HepG2 (cell line): ENCODE data around the gene ZBTB8OS. TPM values are rescaled to one million over a fixed set of nuclear protein-coding genes. Genes with fewer than 3 reads are reported as not detected.

Experiments used
- ATAC-seq: fragments of 200-7000 bp; cut with Tn5 transposase; 3 replicates; pipeline ENCODE4 v1.9.1; 2020; ENCODE audit warnings: mild to moderate bottlenecking, moderate library complexity
- BruUV-seq: library from RNA; stranded (reverse); fragments of 400-500 nt; replicated peaks from 2 replicates; lab custom pipeline; 2021; lab: Mats Ljungman, UMichigan
- CTCF ChIA-PET: fragments of 300-600 bp; formaldehyde crosslinking; extraction: SDS; loops from one replicate; lab custom pipeline; 2021; ENCODE audit warnings: low total read pairs, inconsistent platforms, low intra/inter-chr PET ratio; lab: Yijun Ruan, JAX
- POLR2A ChIA-PET: fragments of 350-600 bp; sonication (Branson Sonifier 250); formaldehyde crosslinking; loops from one replicate; lab custom pipeline; 2020; ENCODE audit warnings: antibody characterized with exemption, inconsistent platforms; lab: Yijun Ruan, JAX
- DNase-seq: peaks from one replicate; pipeline ENCODE4 v3.0.0-alpha.2; 2015; ENCODE audit warnings: low spot score
- FAIRE-seq: peaks from 3 replicates; lab custom pipeline; 2011; peaks lifted over from hg19 to GRCh38; lab: Jason Lieb, UNC
- H2AFZ ChIP-seq: one replicate; pipeline ENCODE4 v1.6.1; 2011; ENCODE audit warnings: low read length, inconsistent platforms
- H3K27ac ChIP-seq: fragments of 300-600 bp; 3 replicates; pipeline ENCODE4 v1.8.0; 2011; ENCODE audit warnings: mixed run types, mild to moderate bottlenecking, mixed read lengths, low read length, inconsistent platforms; ENCODE audit not compliant: insufficient read depth; ENCODE audit errors: extremely low read length
- H3K27me3 ChIP-seq, 2 experiments: fragments of 200-600 bp in 1 of 2; 2 replicates in 1 of 2; 3 replicates in 1 of 2; pipeline versions ENCODE4 v1.6.0 to v1.8.0; 2011; ENCODE audit warnings: low read length in 2 of 2, mild to moderate bottlenecking in 2 of 2, moderate library complexity in 2 of 2, inconsistent platforms in 1 of 2; ENCODE audit not compliant: insufficient read depth in 2 of 2, control insufficient read depth in 1 of 2
- H3K36me3 ChIP-seq, 2 experiments: fragments of 200-600 bp in 1 of 2; replicated peaks in 1 of 2; 2 replicates in 1 of 2; 3 replicates in 1 of 2; pipeline versions ENCODE4 v1.5.1 to v1.8.0; 2011; ENCODE audit warnings: low read length in 2 of 2, inconsistent platforms in 1 of 2; ENCODE audit not compliant: insufficient read depth in 2 of 2, control insufficient read depth in 1 of 2
- H3K4me1 ChIP-seq: 2 replicates; pipeline ENCODE4 v1.5.1; 2012; ENCODE audit warnings: low read length, inconsistent platforms; ENCODE audit not compliant: insufficient read depth
- H3K4me2 ChIP-seq: 2 replicates; pipeline ENCODE4 v1.6.0; 2011; ENCODE audit warnings: low read depth, low read length, inconsistent platforms
- H3K4me3 ChIP-seq, 3 experiments: fragments of 200-600 bp in 1 of 3; sonication (generic), shearing (Covaris generic) in 1 of 3; replicated peaks in 1 of 3; 2 replicates each; pipeline ENCODE4 v1.5.1; 2011 to 2016; ENCODE audit warnings: low read length in 3 of 3, inconsistent platforms in 2 of 3, low read depth in 2 of 3, mild to moderate bottlenecking in 2 of 3, control low read depth in 1 of 3, mixed read lengths in 1 of 3; ENCODE audit not compliant: insufficient read depth in 1 of 3
- H3K79me2 ChIP-seq: one replicate; pipeline ENCODE4 v1.6.1; 2011; ENCODE audit warnings: low read length, inconsistent platforms; ENCODE audit not compliant: insufficient read depth
- H3K9ac ChIP-seq: 2 replicates; pipeline ENCODE4 v1.6.0; 2011; ENCODE audit warnings: mild to moderate bottlenecking, low read depth, low read length, inconsistent platforms; ENCODE audit not compliant: insufficient read depth
- H3K9me3 ChIP-seq: 2 replicates; pipeline ENCODE4 v1.5.1; 2012; ENCODE audit warnings: mild to moderate bottlenecking, low read length
- H4K20me1 ChIP-seq: 2 replicates; pipeline ENCODE4 v1.6.0; 2011; ENCODE audit warnings: inconsistent platforms, mild to moderate bottlenecking, low read length, moderate library complexity; ENCODE audit not compliant: insufficient read depth
- FOXC1 ChIP-seq: sonication (generic); formaldehyde crosslinking; IDR thresholded peaks from 2 replicates; pipeline ENCODE4 v1.8.0; 2022; ENCODE audit warnings: mild to moderate bottlenecking, missing genetic modification reagents, borderline replicate concordance
- FOXP4 ChIP-seq: sonication (generic); formaldehyde crosslinking; IDR thresholded peaks from 2 replicates; pipeline ENCODE4 v1.4.0; 2020; ENCODE audit warnings: missing genetic modification reagents
- GLMP ChIP-seq: sonication (generic); formaldehyde crosslinking; IDR thresholded peaks from 2 replicates; pipeline ENCODE4 v1.9.0; 2021; ENCODE audit warnings: missing genetic modification reagents, mild to moderate bottlenecking, borderline replicate concordance
- MAF1 ChIP-seq: sonication (generic); formaldehyde crosslinking; IDR thresholded peaks from 2 replicates; pipeline ENCODE4 v1.5.0; 2020; ENCODE audit warnings: missing genetic modification reagents, borderline replicate concordance
- SETDB1 ChIP-seq: sonication (generic); formaldehyde crosslinking; IDR thresholded peaks from 2 replicates; pipeline ENCODE4 v1.5.1; 2020; ENCODE audit warnings: missing genetic modification reagents, mild to moderate bottlenecking, borderline replicate concordance
- TBL1XR1 ChIP-seq: fragments of 150-350 bp; IDR thresholded peaks from 2 replicates; pipeline ENCODE4 v1.6.1; 2014; ENCODE audit warnings: borderline replicate concordance, low read length; ENCODE audit not compliant: partially characterized antibody
- TFAP4 ChIP-seq: sonication (generic); IDR thresholded peaks from 2 replicates; pipeline ENCODE4 v1.6.1; 2016; ENCODE audit warnings: low read depth, borderline replicate concordance
- ZBTB2 ChIP-seq: sonication (generic); formaldehyde crosslinking; IDR thresholded peaks from 2 replicates; pipeline ENCODE4 v1.8.0; 2022; ENCODE audit warnings: low read depth, missing genetic modification reagents
- ZBTB7A ChIP-seq: sonication (generic); formaldehyde crosslinking; IDR thresholded peaks from 2 replicates; pipeline ENCODE4 v1.8.0; 2022; ENCODE audit warnings: mild to moderate bottlenecking, missing genetic modification reagents
- ZNF580 ChIP-seq: IDR thresholded peaks from 2 replicates; pipeline ENCODE4 v1.6.1; 2016; ENCODE audit warnings: low read depth, borderline replicate concordance
- ZNF83 ChIP-seq: sonication (generic); formaldehyde crosslinking; IDR thresholded peaks from 2 replicates; pipeline ENCODE4 v1.4.0; 2020; ENCODE audit warnings: missing genetic modification reagents, mild to moderate bottlenecking, borderline replicate concordance
- WGBS: methylation state at CpG from one replicate; pipeline ENCODE4 v1.1.6; 2017; ENCODE audit warnings: low lambda C conversion rate; 5-methylcytosine and 5-hydroxymethylcytosine counted together
- in situ Hi-C: cut with HindIII; loops from 2 replicates; pipeline ENCODE4 v1.10.0; 2017; ENCODE audit warnings: low pct_unique_long_range_greater_than_20kb; ENCODE audit not compliant: extremely low pct_ligation_motif_present
- intact Hi-C: fragments of 100-400 bp; cut with micrococcal nuclease; formaldehyde crosslinking; loops from one replicate; pipeline ENCODE4 v1.10.0; 2022; ENCODE audit not compliant: unreplicated experiment
- polyA plus RNA-seq, 8 experiments: library from polyadenylated mRNA; depleted of rRNA in 3 of 8; stranded (reverse) in 7 of 8; unstranded in 1 of 8; fragments of >200 nt; fragmentation: Illumina TruSeq in 4 of 8; extraction: Trizol in 4 of 8; gene quantifications; 2 replicates each; pipeline versions ENCODE4 v1.2.1 to v1.2.3, GENCODE V29; 2011 to 2016; ENCODE audit warnings: low read depth in 4 of 8, missing spikeins in 1 of 8, mixed read lengths in 1 of 8; ENCODE audit not compliant: insufficient read depth in 1 of 8
- total RNA-seq, 5 experiments: library from RNA; depleted of rRNA; stranded (reverse); fragments of >200 nt; fragmentation: Illumina TruSeq; extraction: Trizol; gene quantifications; 2 replicates each; pipeline ENCODE4 v1.2.3, GENCODE V29; 2016; ENCODE audit warnings: low read depth in 1 of 5

The ZBTB8OS gene
- total and polyA plus RNA-seq, 2 of the 13 experiments (the other 11 are each of a cell fraction or from before 2014, with no cell fraction given): 57.7 to 84.8 TPM

- TF ChIP-seq MAF1 (CRISPR knock-in tag) (no peak), FOXP4 (CRISPR knock-in tag) (no peak), ZNF83 (CRISPR knock-in tag) (no peak), FOXC1 (no peak), GLMP (CRISPR knock-in tag) (no peak)
- TF ChIP-seq, all 625 proteins: peak for 0
Observed at GRCh38 chr1:32681999-32682398, 31.6 kb upstream of the ZBTB8OS start (continued).

GRCh38 chr1:32681509-32681908 lies 31.2 kb upstream of the ZBTB8OS start:
- no peak for ATAC-seq
- Histone ChIP-seq H4K20me1 (no peaks in the 10 kb centered on the region; the same call in 1 of the 2 replicates), H3K4me2 (no peak overlapping the region), H3K9me3 (no peaks in the 10 kb centered on the region), H3K9ac (no peak overlapping the region), H3K4me1 (no peaks in the 10 kb centered on the region), H2AFZ (no peak overlapping the region), H3K4me3 (no peak overlapping the region), H3K36me3 (peaks cover 6 to 73% of the 10 kb centered on the region in 2 experiments), H3K27ac (no peak overlapping the region), H3K27me3 (no peaks in the 10 kb centered on the region), H3K79me2 (no peaks in the 10 kb centered on the region)
- CTCF ChIA-PET: no interaction called here
- FAIRE-seq: no peak
- no peak for DNase-seq
- in situ Hi-C loops (no loop called here), intact Hi-C loops (no loop called here)
- WGBS: 100% methylated on average over 2 of the region's 2 CpGs
- no TSS peak for BruUV-seq
- POLR2A ChIA-PET: no interaction called here
- TF ChIP-seq TFAP4 (no peak), TBL1XR1 (no peak), SETDB1 (CRISPR knock-in tag) (no peak), ZBTB2 (CRISPR knock-in tag) (no peak), ZNF580 (no peak), ZBTB7A (no peak)
